Endothelial cell of hepatic sinusoid (primary cell): ENCODE results near the gene TMED7.

Source experiments
- in situ Hi-C: cut with HindIII; loops from 2 replicates; pipeline ENCODE4 v1.10.0; 2017; ENCODE audit warnings: low sequenced_read_pairs

The TMED7 gene

DNA sequence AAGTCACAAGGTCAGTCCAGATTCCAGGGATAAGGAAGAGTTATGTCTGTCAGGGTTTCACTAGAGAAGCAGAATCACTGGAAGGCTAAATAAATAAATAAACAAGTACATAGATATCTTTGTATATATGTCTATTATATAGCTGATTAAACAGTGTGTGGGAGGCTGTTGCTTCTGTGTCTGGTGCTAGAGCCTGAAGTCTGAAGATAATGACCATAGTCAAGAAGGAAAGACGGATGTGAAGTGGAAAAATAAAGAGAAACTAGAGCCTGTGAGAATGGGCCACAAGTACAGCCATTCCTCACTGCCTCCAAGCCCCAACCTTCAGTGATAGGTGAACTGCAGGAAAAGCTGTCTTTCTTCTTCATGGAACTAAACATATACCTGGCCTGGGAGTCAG, 4.1 kb upstream of the TMED7 start:
- in situ Hi-C loops: no loop called here

DNA sequence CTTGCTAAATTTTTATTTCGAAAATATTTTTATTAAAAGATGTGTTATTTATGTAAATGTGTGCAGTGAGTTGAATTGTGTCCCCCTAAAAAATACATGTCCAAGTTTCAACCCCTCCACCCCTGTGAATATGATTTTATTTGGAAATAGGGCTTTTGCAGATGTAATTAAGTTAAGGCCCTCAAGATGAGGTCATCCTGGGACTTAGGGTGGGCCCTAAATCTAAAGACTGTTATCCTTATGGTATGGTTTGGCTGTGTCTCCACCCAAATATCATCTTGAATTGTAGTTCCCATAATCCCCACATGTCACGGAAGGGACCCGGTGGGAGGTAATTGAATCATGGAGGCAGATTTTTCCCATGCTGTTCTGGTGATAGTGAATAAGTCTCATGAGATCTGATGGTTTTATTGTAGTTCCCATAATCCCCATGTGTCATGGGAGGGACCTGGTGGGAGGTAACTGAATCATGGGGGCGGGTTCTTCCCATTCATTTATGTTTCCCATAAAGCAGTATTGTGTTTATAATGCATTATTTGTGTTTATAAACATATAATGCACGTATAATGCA, 1.5 kb upstream of the TMED7 start:
- in situ Hi-C loops: no loop called here

DNA sequence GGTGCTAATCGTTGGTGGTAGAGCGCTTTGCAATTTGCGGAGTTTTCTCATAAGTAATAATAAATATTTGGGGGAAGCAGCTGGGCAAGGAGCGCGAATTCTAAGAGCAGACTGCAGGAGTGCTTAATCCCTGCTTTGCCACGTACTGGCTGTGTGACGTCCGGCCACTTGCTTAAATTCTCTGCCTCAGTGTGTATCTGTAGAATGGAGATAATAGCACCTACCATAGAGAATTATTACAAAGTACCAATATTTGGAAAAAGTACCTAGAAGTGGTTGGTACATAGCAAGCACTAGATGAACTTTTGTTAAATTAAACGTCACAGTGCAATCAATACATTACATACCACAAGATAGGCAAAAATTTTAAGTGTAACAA, 598 bp upstream of the TMED7 start:
- in situ Hi-C loops: no loop called here

DNA sequence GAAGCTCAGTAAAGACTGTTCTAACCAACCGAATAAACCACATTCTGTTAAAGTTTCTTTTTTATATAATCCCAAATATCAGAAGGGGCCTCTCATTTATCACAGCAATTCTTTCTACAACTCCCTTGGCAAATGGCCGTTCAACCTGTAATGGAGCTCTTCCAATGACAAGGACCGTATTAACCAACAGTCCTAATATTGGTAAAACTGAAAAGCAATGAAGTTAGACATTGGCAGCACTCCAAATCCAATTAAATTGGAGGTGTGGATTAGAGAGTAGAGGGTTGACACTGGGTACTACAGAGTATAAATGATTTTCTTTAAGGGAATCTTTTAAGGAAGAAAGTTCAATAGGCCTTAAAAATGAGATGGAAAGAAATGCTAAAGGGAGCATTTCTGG, 842 bp downstream of the TMED7 start:
- in situ Hi-C loops: no loop called here

DNA sequence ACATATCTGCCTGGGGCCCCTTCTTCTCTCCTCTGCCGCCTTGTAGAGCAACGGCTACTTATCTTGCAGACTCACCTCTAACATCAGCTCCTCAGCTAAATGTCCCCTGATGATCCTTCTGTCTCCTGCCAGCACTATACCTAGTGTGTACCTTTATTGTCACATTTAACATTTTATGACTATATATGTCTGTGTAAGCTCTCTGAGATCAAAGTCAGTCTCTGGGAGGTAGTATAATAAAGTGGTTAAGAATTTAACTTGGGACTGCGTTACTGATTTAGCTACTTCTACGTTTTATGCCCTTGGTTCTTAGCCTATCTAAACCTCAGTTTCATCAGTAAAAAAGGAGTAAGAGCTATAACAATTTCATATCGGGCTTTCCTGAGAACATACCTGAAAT, 2.2 kb downstream of the TMED7 start:
- in situ Hi-C loops: no loop called here

DNA sequence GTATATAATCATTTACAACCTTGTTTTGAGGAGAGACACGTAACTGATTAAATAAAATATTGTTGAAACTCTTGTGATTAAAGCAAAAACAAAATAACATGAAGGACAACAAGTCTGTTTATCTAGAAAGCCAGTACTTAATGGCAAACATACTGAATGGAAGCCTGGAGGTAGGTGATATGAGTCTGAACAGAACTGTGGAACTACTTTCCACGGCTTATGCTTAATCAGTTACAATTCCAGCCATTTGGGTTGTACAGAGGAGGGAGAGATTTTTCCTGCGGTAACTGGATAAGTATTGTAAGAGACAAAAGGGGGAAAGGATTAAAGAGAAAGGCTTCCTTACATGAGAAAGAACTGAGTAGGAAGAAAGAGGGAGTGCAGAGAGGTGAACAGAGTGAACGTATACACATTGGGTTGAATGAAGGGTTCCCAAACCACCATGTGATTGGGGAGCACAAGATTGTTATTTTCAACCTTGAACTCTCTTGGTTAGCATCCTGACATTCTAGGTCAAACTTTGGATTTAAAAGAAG, 4.4 kb downstream of the TMED7 start:
- in situ Hi-C loops: no loop called here

DNA sequence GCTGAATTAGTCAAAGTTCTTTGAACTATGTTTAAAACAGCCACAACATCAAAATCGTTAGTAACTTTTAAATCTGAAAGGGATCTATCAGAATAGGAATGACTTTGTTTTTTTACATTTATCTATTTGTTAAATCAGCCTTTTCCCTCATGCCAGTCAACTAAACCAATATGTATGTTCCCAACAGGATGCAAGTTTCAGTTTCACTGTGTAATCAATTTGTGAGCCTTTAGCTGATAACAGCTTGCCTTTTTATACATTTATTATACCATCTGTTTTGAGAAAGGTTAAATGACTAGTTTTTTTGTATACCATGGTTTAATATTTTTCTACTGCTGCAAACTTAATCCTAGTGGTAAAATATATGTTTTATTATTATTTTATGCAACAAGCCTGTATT, 8.9 kb downstream of the TMED7 start:
- in situ Hi-C loops: no loop called here

DNA sequence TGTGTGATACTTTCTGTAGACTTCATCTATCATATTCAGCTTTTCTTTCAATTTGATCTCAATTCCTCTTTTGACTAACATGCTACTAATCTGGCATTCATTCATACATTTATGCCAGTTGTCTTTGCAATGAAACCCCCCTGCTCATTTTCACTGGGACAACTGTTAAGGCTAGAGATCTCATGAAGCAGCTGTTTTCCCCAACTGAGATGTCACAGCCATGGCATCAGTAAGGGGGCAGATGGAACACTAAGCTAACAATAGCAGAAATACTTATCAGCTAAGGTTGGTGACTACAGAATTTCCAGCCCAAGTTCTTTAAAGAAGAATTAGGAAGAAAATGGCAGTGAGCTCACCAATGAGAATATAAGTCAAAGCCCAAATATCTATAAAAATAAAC, 9.4 kb downstream of the TMED7 start:
- in situ Hi-C loops: no loop called here

DNA sequence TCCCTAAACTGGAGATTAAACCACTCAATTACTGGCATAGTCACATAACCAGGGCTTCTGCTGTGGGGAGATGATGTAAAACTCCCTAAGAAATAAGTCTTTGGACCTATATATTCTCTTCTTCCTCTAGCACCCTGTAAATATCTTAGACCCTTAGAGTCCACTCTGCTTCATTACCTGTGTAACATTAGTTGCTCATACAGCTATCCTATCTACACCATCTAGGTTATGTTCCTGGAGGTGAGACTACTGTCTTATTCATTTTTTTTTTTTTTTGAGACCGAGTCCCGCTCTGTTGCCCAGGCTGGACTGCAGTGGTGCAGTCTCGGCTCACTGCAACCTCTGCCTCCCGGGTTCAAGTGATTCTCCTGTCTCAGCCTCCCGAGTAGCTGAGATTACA, 14.0 kb downstream of the TMED7 start:
- in situ Hi-C loops: no loop called here

DNA sequence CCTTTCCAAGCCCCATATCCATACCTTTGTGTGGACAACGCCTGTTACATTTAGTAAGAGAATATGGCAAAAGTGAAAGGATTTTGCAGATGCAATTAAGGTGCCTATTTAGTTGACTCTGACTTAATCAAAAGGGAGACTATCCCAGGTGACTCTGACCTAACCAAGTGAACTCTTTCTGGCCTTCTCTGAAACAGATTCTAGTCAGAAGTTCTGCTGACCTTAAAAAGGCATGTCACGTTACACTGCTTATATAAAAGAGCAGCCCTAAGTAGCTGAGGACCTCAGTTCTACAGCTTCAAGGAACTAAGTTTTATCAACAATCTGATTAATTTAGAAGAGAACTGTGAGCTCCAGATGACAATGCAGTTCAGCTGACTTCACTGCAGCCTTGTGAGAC, 17.9 kb downstream of the TMED7 start:
- in situ Hi-C loops: loop anchor here (5.0 kb wide), 1 partner anchor 66 kb away; the partner anchor contains the start of gene FEM1C

DNA sequence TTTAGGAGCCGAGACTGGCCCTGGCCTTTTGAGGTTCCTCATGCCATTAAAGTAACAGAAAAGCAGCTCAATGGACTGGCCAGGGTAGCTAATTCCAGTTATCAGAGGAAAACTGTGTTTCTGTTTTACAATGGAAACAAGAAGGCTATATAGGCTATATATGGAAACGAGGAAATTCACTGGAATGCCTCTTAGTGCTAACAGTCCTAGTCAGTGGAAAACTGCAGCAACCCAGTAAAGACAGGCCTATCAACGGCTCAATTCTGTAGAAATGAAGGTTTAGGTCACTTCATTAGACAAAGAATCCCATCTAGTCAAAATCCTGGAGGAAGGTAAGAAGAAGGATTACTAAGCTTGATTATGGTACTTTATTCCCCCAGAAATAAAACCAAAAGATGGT, 20.4 kb downstream of the TMED7 start:
- in situ Hi-C loops: loop anchor here (5.0 kb wide), 1 partner anchor 63 kb away; the partner anchor contains the start of gene FEM1C

DNA sequence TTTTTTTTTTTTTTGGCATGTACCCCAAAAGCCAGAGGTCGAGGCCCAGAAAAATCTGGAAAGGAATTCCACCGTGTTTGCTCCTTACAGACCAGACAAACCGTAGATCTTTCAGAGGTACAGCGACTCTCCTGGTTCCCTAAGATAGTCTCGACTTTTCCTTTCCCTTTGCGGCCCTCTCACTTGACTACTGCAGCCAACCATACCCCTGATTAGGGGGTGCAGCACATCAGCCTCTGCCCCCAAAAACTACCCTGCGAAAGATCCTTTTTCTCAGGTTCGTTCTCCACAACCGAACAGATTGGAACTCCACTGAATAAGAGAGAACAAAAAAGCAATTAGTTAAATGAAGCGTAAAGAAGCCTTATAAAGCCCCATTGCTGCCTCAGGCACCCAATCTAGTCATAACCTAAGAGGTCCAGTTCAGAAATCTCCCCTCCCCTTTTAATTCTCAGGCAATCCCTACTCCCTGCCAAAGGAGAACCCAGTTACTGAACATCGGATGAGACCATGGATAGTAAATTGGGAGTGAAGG, 23.2 kb downstream of the TMED7 start:
- in situ Hi-C loops: no loop called here

DNA sequence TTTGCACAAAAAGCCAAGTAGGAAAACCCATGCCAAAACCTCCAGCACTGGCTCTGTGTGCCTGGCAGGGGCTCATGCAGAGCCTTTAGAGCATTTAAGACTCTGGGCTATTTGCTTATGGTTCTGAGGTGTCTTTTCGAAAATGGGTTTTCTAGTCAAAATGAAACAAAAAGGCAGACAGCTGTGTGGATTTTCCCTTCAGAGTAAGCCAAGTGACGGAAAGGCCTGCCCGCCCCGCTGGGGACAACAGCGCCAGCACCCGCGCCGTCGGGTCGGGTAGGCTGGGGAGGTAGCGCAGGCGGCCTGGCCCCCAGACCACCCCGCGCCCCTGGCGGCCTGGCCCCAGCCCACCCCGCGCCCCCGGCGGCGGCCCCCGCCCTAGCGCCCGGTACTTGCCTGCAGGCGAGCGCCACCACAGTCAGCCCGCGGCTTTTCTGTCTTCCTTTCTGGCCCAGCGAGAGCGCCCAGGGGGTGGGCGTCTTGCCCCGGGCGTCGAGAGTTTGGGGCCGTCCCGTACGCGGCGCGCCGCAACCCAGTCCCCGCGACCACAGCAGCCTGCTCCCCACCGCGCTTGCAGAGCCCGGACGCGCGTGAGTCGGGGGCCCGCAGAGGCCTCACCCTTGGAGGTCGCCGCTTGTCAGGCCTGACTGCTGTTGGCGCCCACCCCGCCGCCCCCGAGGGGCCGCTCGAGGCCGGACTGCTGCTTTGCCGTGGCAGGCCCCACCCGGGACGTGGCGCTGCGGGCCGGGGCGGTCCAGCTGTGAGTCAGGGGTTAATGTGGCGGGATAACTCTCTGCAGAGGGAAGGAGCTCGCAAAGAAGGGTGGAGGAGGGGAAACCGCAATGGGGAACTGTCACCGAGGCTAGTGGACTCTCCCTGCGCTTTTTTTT, 23.9 kb downstream of the TMED7 start, which contains the start of gene TICAM2:
Gene TICAM2 (minus strand): TSS at position 779 of the 890 bp plus-strand sequence. CDS start 21,223 bp downstream, outside the sequence.
- in situ Hi-C loops: no loop called here

DNA sequence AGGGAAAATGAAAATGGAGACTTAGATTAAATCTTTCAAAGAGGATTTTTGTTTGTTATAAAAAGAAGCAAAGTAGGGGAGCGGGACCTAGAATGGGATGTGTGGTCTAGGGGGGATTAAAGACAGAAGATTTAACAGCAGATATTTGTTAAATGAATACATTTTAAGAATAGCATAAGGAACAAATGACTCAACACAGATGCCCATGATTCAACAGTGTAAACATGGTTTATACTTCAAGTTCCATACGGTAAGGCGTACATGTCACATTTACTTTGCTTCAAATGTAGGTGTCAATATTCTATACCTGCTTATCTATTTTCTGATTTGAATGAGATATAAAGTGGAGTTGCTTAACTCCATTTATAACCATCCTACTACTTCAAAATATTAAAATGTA, 25.1 kb downstream of the TMED7 start:
- in situ Hi-C loops: no loop called here

DNA sequence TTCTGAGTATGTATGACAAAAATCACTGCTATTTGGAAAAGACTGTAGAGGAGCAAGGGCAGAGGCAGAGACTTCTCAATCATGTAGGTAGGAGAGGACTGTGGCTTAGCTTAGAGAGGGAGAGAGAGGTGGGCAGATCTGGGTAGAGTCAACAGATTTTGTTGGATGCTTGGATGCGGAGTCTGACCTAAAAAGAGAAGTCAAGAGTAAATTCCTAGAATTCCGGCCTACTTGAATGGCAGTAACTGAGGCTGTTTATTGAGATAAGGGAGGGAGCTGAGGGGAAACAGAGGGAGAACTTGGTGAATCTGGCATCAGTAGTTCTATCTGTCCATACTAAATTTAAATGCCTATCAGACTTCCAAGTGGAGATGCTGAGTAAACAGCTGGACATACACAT, 25.9 kb downstream of the TMED7 start:
- in situ Hi-C loops: no loop called here

DNA sequence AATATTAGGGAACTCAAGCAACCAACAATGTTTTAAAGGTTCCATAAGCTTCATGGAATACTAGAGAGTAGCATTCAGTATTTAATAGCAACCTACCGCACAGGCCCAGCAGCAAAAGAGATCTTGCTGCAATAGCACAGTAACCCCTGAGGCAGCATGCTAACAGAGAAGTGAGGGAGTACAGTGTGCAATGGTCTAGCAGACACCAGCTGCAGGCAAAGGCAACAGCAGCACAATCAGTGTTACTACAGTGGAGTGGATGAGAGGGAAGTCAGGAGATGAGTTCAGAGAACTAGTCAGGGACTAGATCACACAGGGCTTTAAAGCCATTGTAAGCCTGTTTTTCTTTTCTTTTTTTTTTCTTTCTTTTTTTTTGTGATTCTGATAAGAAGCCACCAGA, 26.3 kb downstream of the TMED7 start:
- in situ Hi-C loops: no loop called here

DNA sequence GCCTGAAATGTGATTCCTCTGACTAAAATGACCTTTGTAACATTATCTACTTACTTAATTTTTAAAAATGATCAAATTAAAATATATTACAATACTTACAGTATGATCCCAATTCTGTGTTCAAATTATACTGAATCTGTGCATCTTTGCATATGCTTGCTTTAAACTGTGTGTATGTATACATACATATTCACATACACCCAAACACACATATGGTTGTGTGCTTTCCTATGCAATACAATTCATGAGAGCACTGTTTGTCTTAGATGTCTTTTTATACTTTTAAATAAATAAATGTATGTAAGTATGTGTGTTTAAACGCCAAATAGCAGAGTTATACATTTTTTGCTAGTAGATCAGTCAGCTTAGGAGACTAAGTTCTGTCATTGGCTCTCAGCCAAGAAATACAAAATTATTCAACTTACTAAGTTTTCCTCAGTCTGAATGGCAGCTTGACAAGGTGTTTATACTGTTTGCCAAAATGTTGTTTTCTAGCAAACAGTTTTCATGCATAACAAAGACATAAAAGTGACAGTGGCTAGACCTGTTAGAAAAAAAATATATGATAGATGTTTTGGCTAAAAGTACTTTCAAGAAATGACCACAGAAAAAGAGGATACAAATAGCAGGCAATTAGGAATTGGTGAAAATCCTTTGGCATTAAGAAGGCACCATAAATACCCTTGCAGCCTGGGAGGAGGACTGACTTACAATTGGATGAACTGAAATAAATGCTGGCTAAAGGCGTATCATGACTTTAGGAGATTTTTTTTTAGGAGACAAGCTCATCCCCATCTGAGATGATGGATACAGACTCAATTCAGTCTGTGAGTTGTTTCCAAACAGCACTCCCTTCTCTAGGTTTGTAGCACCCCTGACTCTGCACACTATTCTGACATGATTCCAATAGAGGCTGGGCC, 31.4 kb downstream of the TMED7 start:
- in situ Hi-C loops: no loop called here

DNA sequence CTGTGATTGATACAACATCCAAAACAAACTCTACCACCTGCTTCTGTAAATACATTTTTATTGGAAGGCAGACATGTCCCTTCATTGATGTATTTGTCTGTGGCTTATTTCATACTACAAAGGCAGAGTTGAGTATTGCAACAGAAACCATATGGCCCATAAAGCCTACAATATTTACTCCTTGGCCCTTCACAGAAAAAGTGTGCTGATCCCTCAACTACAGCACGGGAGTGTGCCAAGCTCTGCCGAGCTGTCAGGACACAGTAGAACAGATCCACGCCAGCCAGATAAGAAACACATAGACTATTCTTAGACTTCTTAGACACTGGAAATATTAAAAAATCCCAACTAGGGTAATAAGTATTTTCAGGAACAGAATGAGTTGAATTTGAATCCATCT, 36.8 kb downstream of the TMED7 start:
- in situ Hi-C loops: no loop called here

DNA sequence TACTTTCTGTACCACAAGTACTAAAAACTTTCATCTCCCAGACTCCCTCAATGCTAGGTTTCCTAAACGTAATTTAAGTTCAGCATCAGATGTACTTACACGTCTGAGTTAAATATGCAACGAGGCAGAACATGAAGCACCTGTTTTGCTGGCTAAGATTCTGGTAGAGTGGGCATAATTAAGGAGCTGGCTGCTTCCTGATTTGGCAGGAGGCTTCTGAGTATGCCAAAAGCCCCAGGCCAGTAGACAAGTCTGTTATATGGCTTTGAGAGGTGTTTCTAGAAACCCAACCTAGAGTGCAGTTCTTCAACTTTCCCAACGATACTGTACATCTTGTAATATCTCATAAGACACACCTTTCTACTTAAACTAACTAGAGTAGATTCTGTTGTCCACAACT, 37.2 kb downstream of the TMED7 start:
- in situ Hi-C loops: no loop called here

DNA sequence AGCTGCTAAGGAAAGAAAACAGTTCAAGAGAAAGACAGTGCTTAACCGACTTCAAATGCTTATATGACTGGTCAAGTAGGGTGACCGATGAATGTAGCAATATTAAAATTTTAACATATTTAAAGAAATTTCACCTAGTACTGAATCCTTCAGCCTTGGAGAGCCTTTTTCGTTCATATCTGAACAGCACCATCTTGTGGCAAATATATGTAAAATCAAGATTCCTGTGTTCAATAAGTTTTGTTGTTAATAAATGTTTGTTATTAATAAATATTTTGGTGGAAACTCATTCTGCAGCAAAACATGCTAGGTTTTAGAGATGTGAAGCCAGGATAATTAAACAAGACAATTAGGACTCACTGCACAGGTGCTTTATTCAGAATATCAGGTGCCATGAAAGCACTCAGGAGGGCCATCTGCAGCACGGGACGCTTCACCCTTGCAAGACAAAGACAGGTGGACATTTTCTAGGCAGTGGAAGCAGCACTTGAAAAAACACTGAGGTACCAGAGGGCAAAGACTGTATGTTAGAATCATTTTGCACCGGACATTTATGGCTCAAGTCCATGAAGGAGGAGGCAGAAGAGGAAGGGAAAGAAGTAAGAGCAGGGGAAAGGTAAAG, 39.2 kb downstream of the TMED7 start:
- in situ Hi-C loops: no loop called here
